Right lobe of liver (tissue), 4 donors: Measurements from ENCODE around the gene CDH4.

Experiments used
- CTCF ChIP-seq, 4 donors: fragments of 200-600 bp in 3 of 4; fragments of 450-650 bp in 1 of 4; IDR thresholded peaks; one replicate each; pipeline versions ENCODE4 v1.5.1 to v1.8.0; 2016 to 2022; ENCODE audit warnings: antibody characterized with exemption in 4 of 4, mild to moderate bottlenecking in 2 of 4
- POLR2A ChIP-seq: fragments of 450-650 bp; IDR thresholded peaks from one replicate; pipeline ENCODE4 v1.6.1; 2017; ENCODE audit warnings: antibody characterized with exemption, mild to moderate bottlenecking
- donor health status: DM: no; HTN: no; CAD: no.
- donor health status: DM: no; HTN: no; CAD: no.
- donor health status: DM: no; HTN: yes; CAD: no.

GRCh38 chr20:61573415-61574305 lies 321.6 kb downstream of the CDH4 start:
- TF ChIP-seq POLR2A (no peak), CTCF (IDR thresholded peaks at IDR 0.05) (no peak)
